ENCODE measurements around the gene IFNW1.
"Not testable (repeated sequence)": the region's sequence is repeated elsewhere in the genome, so short reads cannot be mapped to it uniquely, and the experiment has no call there.

Gene IFNW1

GRCh38 chr9:21141427-21141882 is at the start of gene IFNW1:
TSS of gene IFNW1 (minus strand) at chr9:21141832. CDS start at chr9:21141570, 262 bp downstream.
- DNase-seq (ENCODE audit: low spot score): no peak

GRCh38 chr9:21187487-21187886 is 45.9 kb upstream of the IFNW1 start, which contains the start of gene IFNA4:
TSS of gene IFNA4 (minus strand) at chr9:21187587. CDS start at chr9:21187531, 56 bp downstream.
- DNase-seq (ENCODE audit: low spot score): not testable (repeated sequence)

DNA sequence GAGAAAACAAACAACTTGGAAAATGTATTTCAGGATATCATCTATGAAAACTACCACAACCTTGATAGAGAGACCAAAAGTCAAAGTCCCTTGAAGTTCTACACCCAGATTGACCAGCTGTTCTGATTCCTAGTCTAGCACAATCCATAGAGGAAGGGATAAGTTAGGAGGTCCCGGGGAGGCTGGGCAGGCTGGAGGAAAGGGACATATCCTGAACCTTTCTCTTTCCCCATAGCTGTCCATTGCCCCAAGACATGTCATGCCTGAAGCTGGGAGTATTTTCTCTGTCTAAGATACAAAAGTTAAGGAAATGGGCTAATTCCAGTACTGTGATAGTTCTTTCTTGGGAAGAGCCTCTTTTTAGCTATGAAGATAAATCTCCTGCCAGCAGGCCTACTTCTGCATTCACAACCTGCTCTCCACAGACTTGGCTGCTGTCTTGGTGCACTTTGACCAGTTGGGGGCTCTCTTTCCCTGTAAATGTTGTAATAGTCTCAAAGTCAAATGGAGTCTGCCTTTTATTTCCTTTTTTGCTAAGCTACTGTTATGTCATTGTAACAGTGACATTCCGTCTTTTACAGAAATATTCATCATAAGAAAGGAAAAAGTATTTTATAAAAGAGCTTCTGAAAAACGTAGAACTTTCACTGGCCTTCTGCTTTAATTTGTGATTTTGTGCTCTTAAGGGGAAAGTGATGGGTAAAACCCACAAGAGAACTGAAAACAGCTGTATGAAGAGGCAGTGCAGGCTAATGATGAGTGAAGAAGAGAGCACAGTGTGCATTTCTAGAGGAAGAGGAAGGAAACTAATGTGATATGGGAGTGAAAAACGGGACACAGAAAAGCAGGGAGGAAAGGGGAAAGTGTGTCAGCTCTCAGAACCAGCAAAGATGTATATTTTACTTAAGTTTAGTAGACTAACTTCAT is 41.4 kb upstream of the IFNW1 start:
- not testable (repeated sequence) for DNase-seq (ENCODE audit: low spot score)

DNA sequence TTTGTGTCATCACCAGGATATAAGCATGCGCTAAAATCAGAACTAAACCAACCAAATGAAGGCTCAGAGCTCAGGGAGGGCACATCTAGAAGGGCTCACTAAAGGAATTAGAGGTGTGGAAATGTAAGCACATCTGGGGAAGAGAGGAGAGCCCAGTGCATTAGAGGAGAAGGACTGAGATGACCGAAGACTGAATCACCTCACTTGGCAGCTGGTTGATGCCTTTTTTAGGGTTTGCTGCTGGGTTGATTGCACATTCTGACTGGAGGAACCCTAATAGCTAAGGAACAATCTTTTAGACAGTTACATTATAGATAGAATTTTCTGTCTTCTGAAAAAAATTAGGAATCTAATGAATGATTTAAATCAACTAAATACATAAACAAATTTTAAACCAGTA is 33.0 kb upstream of the IFNW1 start:
- DNase-seq (ENCODE audit: low spot score): no peak

DNA sequence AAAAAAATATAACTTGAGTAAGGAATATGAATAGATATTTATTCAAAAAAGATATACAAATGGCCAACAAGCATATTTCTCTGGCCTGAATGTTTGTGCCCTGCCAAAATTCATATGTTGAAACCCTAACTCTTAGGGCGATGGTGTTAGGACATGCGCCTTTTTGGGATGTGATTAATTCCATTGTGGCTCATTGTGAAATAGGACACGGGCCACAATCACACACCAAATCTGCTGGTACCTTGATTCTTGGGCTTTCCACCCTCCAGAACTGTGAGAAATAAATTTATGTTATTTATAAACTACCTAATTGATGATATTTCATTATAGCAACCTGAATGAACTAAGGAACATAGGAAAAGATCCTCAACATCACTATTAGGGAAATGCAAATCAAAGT is 30.5 kb upstream of the IFNW1 start:
- DNase-seq (ENCODE audit: low spot score): no peak

DNA sequence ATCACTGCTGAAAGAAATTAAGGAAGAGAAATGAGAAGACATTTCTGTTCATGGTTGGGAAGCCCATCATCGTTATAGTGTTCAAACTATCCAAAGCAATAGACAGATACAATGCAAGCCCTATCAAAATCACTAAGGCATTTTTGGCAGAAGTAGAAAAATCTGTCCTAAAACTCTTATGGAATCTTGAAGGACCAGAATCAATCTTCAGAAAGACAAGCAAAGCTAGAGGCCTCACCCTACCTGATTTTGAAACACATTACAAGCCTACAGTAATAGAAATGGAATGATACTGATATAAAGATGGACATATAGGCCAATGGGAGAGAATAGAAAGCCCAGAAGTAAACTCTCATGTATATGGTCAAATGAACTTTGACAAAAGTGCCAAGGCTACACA is 29.7 kb upstream of the IFNW1 start:
- no peak for DNase-seq (ENCODE audit: low spot score)

GRCh38 chr9:21166560-21166959 is 24.9 kb upstream of the IFNW1 start, which contains the start of gene IFNA21:
TSS of gene IFNA21 (minus strand) at chr9:21166660. CDS start at chr9:21166612, 48 bp downstream.
- DNase-seq (ENCODE audit: low spot score): not testable (repeated sequence)

DNA sequence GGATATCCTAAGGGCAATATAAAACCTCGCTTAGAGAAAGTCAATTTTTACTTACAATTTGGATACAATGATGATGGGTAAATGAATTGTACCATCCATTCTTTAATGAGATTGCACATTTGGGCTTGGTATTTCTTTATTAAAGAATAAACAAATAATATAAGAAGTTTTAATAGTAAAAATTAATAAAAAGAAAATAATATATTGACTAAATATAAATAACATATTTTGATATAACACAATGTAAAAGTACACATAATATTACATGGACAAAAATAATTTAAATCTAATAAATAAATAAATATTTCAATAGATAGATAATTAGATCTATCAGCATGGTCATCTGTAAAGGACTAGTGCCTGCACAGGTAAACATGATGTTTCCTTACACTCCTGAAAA is 23.9 kb upstream of the IFNW1 start:
- DNase-seq (ENCODE audit: low spot score): no peak

GRCh38 chr9:21160178-21160577 is 18.5 kb upstream of the IFNW1 start:
- DNase-seq (ENCODE audit: low spot score): no peak

GRCh38 chr9:21155501-21155900 is 13.9 kb upstream of the IFNW1 start:
- no peak for DNase-seq (ENCODE audit: low spot score)

DNA sequence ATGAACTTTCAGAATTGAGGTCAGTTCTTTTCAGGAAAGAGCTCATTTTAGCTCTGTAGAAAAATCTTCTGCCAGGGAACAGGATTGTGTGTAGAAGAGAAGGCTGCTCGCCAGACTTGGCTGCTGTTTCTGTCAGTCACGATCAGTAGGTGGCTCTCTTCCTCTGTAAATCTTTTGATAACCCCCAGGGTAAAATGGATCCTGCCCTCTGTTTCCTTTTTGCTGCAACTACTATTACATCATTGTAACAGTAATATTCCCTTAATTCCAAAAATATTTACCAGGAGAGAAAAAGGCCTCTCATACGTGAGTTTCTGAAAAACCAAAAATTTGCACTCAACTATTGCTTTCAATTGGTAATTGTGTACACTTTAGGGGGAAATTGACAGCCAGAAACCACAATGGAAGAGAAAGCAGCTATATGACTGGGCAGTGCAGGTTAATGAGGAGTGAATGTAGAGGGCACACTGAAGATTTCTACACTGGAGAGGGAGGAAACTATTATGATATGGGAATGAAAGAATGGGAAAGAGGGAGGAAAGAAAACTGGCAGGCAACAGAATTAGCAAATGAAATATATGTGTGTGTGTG is 12.5 kb upstream of the IFNW1 start:
- DNase-seq (ENCODE audit: low spot score): no peak

GRCh38 chr9:21153336-21154017 is 11.8 kb upstream of the IFNW1 start:
- no peak for DNase-seq (ENCODE audit: low spot score)

GRCh38 chr9:21144603-21145002 is 3.0 kb upstream of the IFNW1 start:
- no peak for DNase-seq (ENCODE audit: low spot score)

DNA sequence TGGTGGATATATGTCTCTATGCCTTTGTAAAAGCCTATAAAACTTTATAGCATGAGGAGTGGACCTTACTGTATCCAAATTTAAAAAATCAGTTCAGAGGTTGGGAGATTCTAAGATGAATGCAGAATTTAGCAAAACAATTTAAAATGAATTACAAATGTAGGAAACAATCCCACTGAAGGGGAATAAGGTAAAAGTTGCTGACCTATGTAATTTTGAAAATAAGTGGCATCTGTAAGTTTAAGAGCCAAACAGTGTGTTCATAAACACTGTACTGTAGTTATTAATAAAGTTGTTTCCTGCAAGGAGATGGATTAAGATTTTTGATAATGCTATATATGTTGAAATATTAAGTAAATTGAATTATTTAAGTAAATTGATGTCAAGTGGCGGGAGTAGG is 4.6 kb downstream of the IFNW1 start:
- DNase-seq (ENCODE audit: low spot score): no peak

DNA sequence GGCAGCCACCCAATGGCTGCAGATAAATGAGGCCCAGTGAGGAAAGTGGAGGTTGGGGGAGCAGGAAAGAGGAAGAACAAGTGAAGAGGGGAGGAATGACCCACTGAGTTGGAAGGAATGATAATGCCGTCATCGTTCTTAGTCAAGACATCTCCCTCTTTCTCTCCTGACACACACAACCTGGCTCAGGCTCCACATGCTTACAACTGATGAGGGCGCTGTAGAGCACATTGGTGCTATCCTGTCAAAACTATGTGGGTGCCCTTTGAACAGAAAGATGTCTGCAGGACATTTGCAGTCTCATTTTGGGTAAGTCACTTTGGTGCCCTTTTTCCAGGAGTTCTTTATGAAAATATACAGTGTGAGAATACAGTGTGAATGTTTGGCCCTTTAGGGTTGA is 5.9 kb downstream of the IFNW1 start:
- no peak for DNase-seq (ENCODE audit: low spot score)

- not testable (repeated sequence) for DNase-seq (ENCODE audit: low spot score)
Measured at GRCh38 chr9:21128186-21128585, 13.4 kb downstream of the IFNW1 start.

- no peak for DNase-seq (ENCODE audit: low spot score)
Measured at GRCh38 chr9:21121595-21122251, 19.9 kb downstream of the IFNW1 start.

DNA sequence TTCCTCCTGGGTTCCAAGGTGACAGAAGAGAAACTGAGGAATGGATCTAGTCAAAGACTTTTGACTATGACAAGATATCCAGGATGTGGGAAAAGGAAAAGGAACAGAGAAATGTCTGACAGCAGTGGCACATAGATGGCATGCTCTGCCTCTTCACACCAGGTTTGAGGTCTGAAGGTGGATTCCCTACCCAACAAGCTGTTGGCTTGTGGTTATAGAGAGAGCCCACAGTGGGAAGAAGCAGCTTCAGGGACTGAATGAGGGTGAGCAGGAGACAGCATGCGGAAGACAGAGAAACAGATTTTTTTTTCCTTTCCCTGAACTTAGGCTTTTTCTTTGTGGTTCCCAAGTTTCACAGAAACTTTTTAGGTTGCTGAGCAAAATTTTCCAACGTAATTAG is 20.6 kb downstream of the IFNW1 start:
- DNase-seq (ENCODE audit: low spot score): no peak

DNA sequence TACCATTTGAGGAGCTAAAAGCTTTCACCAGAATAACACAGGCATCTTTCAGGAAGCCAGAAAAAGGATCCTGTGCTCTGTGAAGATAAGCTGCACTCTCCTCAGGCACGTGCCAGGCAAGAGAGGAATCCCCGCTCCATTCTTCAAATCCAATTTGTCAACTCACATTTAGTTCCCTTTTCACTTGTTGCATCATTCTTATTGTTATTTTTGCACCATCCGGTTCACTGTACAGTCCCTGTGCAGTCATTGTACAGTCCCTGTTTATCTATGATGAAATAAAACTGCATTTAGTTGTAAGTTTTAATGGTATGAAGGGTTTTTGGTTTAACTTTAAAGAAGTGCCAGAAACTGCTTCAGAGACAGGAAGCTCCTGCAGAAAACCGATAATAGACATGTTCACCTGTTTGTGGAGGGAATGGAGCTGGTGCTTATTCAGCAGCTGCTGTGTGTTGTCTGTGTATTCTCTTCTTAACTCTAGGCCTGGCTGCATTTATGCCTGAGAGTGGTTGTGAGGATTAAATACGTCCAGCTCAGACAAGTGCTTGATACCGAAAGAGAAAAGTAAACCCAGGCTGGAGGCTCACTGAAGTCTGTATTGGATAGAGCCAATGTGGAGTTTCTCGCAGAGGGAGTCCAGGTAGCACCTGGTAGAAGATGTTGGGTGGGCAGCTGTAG is 22.4 kb downstream of the IFNW1 start:
- no peak for DNase-seq (ENCODE audit: low spot score)

DNA sequence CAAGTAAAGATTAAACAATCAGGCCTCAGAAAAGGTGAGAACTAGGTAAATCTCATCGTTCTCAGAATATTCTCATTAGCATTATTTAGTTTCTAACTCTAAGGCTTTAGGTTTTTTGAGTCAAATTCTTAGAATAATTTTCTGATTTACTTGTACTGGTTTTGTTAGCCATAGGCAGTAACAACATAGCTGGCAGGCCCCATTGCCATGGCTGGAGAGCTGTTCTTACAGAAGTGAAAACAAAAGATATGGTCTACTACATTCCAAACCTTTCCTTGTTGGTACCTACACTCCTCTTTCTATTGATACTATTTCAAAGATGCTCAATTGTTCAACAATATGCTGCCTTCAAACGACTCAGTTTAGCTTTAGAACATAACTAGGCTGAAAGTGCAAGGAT is 27.3 kb downstream of the IFNW1 start:
- DNase-seq (ENCODE audit: low spot score): no peak

All from hematopoietic multipotent progenitor cell treated with erythropoietin and hydrocortisone succinate and interleukin-3 and kit ligand, for 15 days (in vitro differentiated cells).